ENCODE measurements around the gene NLN.

The NLN gene

GRCh38 chr5:65808818-65809217 lies 86.8 kb downstream of the NLN start:
- DNase-seq (ENCODE audit: low spot score), result no peak

- DNase-seq (ENCODE audit: low spot score), result peak; percentile 73
These were observed 88.0 kb downstream of the NLN start for GRCh38 chr5:65809817-65810531.

GRCh38 chr5:65811004-65811403 lies 89.0 kb downstream of the NLN start:
- no peak for DNase-seq (ENCODE audit: low spot score)

GRCh38 chr5:65811885-65812284 lies 89.9 kb downstream of the NLN start:
- DNase-seq (ENCODE audit: low spot score), result no peak

- no peak for DNase-seq (ENCODE audit: low spot score)
These were observed 90.6 kb downstream of the NLN start for GRCh38 chr5:65812648-65813047.

- DNase-seq (ENCODE audit: low spot score), result no peak
These were observed 91.2 kb downstream of the NLN start for GRCh38 chr5:65813174-65813573.

GRCh38 chr5:65815161-65815560 lies 93.2 kb downstream of the NLN start:
- no peak for DNase-seq (ENCODE audit: low spot score)

GRCh38 chr5:65816729-65817128 lies 94.7 kb downstream of the NLN start:
- DNase-seq (ENCODE audit: low spot score), result no peak

- DNase-seq (ENCODE audit: low spot score), result no peak
These were observed 95.9 kb downstream of the NLN start for GRCh38 chr5:65817931-65818330.

GRCh38 chr5:65818592-65818991 lies 96.6 kb downstream of the NLN start:
- peak; percentile 87 for DNase-seq (ENCODE audit: low spot score)

- no peak for DNase-seq (ENCODE audit: low spot score)
These were observed 97.4 kb downstream of the NLN start for GRCh38 chr5:65819215-65819904.

- DNase-seq (ENCODE audit: low spot score), result no peak
These were observed 97.9 kb downstream of the NLN start for GRCh38 chr5:65819905-65820240.

GRCh38 chr5:65820373-65820772 lies 98.4 kb downstream of the NLN start:
- DNase-seq (ENCODE audit: low spot score), result no peak

GRCh38 chr5:65821966-65822365 lies 100.0 kb downstream of the NLN start:
- no peak for DNase-seq (ENCODE audit: low spot score)

GRCh38 chr5:65822710-65823109 lies 100.7 kb downstream of the NLN start:
- no peak for DNase-seq (ENCODE audit: low spot score)

- no peak for DNase-seq (ENCODE audit: low spot score)
These were observed 101.2 kb downstream of the NLN start for GRCh38 chr5:65823204-65823603.

- DNase-seq (ENCODE audit: low spot score), result no peak
These were observed 101.9 kb downstream of the NLN start for GRCh38 chr5:65823845-65824445.

GRCh38 chr5:65825408-65826328 lies 103.7 kb downstream of the NLN start:
- DNase-seq (ENCODE audit: low spot score), result no peak

GRCh38 chr5:65828022-65828896 lies 106.3 kb downstream of the NLN start:
- no peak for DNase-seq (ENCODE audit: low spot score)

GRCh38 chr5:65830856-65831255 lies 108.9 kb downstream of the NLN start:
- DNase-seq (ENCODE audit: low spot score), result peak; percentile 91

- DNase-seq (ENCODE audit: low spot score), result no peak
These were observed 109.3 kb downstream of the NLN start for GRCh38 chr5:65831276-65831675.
